IPS-20b (cell line): Measurements from ENCODE around the gene DGLUCY.

Experiments
- H3K27ac ChIP-seq: one replicate; pipeline ENCODE4 v1.5.1; 2013; ENCODE audit warnings: low read length
- H3K27me3 ChIP-seq: 2 replicates; pipeline ENCODE4 v1.6.1; 2013; ENCODE audit warnings: mild to moderate bottlenecking, low read length, inconsistent platforms; ENCODE audit not compliant: insufficient read depth
- H3K36me3 ChIP-seq: 2 replicates; pipeline ENCODE4 v1.6.1; 2013; ENCODE audit warnings: low read depth, mild to moderate bottlenecking, inconsistent platforms, low read length, moderate library complexity; ENCODE audit not compliant: insufficient read depth
- H3K4me1 ChIP-seq: 2 replicates; pipeline ENCODE4 v1.6.1; 2013; ENCODE audit warnings: mild to moderate bottlenecking, control low read depth, inconsistent platforms, low read length, moderate library complexity; ENCODE audit not compliant: insufficient read depth
- H3K4me3 ChIP-seq: 2 replicates; pipeline ENCODE4 v1.5.1; 2013; ENCODE audit warnings: mild to moderate bottlenecking, low read length, inconsistent platforms
- H3K9ac ChIP-seq: 2 replicates; pipeline ENCODE4 v1.6.1; 2013; ENCODE audit warnings: low read depth, mild to moderate bottlenecking, inconsistent platforms, low read length, moderate library complexity
- H3K9me3 ChIP-seq: 2 replicates; pipeline ENCODE4 v1.6.1; 2013; ENCODE audit warnings: mild to moderate bottlenecking, low read depth, low read length, inconsistent platforms; ENCODE audit not compliant: insufficient read depth

The DGLUCY gene

GRCh38 chr14:91125271-91125660 is 11.4 kb downstream of the DGLUCY start:
- H3K9me3 ChIP-seq: no peaks in the 10 kb centered on the region
- no peak overlapping the region for H3K9ac ChIP-seq
- no peaks in the 10 kb centered on the region for H3K27me3 ChIP-seq
- H3K4me1 ChIP-seq: no peaks in the 10 kb centered on the region
- no peak overlapping the region for H3K27ac ChIP-seq
- H3K4me3 ChIP-seq: no peak overlapping the region
- no peaks in the 10 kb centered on the region for H3K36me3 ChIP-seq

- H3K9ac ChIP-seq: no peak overlapping the region
- no peaks in the 10 kb centered on the region for H3K27me3 ChIP-seq
- no peak overlapping the region for H3K4me3 ChIP-seq
- no peaks in the 10 kb centered on the region for H3K9me3 ChIP-seq
- no peaks in the 10 kb centered on the region for H3K4me1 ChIP-seq
- no peaks in the 10 kb centered on the region for H3K36me3 ChIP-seq
- H3K27ac ChIP-seq: no peak overlapping the region
These were observed 11.9 kb downstream of the DGLUCY start for GRCh38 chr14:91125801-91126200.

- Histone ChIP-seq H3K4me3 (no peak overlapping the region), H3K27me3 (no peaks in the 10 kb centered on the region), H3K27ac (no peak overlapping the region), H3K9me3 (no peaks in the 10 kb centered on the region), H3K36me3 (no peaks in the 10 kb centered on the region), H3K9ac (no peak overlapping the region), H3K4me1 (no peaks in the 10 kb centered on the region)
These were observed 12.9 kb downstream of the DGLUCY start for GRCh38 chr14:91126761-91127160.

DNA sequence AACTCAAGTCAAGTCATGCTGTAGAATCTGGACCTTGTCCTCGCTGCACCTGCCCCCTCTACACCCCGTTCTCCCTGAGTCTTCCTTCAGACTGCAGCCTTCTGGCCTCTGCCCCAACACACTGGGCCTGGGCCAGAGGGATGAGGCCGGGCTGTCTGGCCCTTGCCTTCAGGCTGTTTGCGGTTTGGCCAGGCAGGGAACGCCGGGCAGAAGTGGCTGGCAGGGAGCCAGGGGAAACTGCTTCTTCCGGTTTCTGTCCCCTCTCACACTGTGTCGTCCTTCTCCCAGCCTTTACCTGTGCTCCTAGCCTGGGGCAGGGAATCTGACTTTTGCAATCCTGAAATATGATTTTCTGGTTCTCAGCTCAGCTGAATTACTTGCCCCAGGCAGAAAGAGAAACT is 13.5 kb downstream of the DGLUCY start:
- Histone ChIP-seq H3K36me3 (no peaks in the 10 kb centered on the region), H3K9ac (no peak overlapping the region), H3K27ac (no peak overlapping the region), H3K27me3 (no peaks in the 10 kb centered on the region), H3K9me3 (no peaks in the 10 kb centered on the region), H3K4me1 (no peaks in the 10 kb centered on the region), H3K4me3 (no peak overlapping the region)

DNA sequence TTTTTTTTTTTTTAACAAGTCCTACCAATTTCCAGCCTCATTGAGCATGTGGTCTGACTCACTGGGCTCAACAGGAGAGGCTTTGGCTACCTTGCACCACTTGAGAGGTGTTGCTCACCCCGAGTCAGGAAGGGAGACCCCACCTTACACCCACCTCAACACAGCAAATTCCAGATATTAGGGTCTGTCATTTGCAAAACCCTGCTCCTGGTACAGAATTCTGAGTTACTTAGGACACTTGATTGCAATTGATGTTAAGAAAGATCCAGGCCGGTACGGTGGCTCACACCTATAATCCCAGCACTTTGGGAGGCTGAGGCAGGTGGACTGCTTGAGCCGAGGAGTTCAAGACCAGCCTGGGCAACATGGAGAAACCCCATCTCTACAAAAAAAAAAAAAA is 14.1 kb downstream of the DGLUCY start:
- H3K9me3 ChIP-seq: no peaks in the 10 kb centered on the region
- no peak overlapping the region for H3K27ac ChIP-seq
- H3K4me1 ChIP-seq: no peaks in the 10 kb centered on the region
- no peak overlapping the region for H3K4me3 ChIP-seq
- no peaks in the 10 kb centered on the region for H3K36me3 ChIP-seq
- no peak overlapping the region for H3K9ac ChIP-seq
- no peaks in the 10 kb centered on the region for H3K27me3 ChIP-seq

GRCh38 chr14:91128699-91129098 is 14.8 kb downstream of the DGLUCY start:
- H3K4me1 ChIP-seq: no peaks in the 10 kb centered on the region
- no peaks in the 10 kb centered on the region for H3K36me3 ChIP-seq
- no peak overlapping the region for H3K27ac ChIP-seq
- no peaks in the 10 kb centered on the region for H3K27me3 ChIP-seq
- no peak overlapping the region for H3K4me3 ChIP-seq
- no peaks in the 10 kb centered on the region for H3K9me3 ChIP-seq
- no peak overlapping the region for H3K9ac ChIP-seq

GRCh38 chr14:91129261-91129660 is 15.4 kb downstream of the DGLUCY start:
- Histone ChIP-seq H3K27me3 (no peaks in the 10 kb centered on the region), H3K4me1 (no peaks in the 10 kb centered on the region), H3K9ac (no peak overlapping the region), H3K4me3 (no peak overlapping the region), H3K36me3 (no peaks in the 10 kb centered on the region), H3K27ac (no peak overlapping the region), H3K9me3 (no peaks in the 10 kb centered on the region)

DNA sequence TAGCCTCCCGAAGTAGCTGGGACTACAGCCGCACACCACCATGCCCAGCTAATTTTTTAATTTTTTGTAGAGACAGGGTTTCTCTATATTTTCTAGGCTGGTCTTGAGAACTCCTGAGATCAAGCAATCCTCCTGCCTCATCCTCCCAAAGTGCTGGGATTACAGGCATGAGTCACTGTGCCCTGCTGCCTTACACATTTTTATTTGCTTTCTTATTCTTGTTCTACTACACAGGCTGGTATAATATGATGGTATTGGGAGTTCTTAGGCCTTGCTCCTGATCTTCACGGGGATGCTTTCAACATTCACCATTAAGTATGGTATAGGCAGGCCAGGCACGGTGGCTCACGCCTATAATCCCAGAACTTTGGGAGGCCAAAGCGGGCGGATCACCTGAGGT is 21.2 kb downstream of the DGLUCY start:
- H3K9ac ChIP-seq: no peak overlapping the region
- no peaks in the 10 kb centered on the region for H3K9me3 ChIP-seq
- no peaks in the 10 kb centered on the region for H3K4me1 ChIP-seq
- H3K27ac ChIP-seq: no peak overlapping the region
- H3K4me3 ChIP-seq: no peak overlapping the region
- no peaks in the 10 kb centered on the region for H3K36me3 ChIP-seq
- H3K27me3 ChIP-seq: no peaks in the 10 kb centered on the region

DNA sequence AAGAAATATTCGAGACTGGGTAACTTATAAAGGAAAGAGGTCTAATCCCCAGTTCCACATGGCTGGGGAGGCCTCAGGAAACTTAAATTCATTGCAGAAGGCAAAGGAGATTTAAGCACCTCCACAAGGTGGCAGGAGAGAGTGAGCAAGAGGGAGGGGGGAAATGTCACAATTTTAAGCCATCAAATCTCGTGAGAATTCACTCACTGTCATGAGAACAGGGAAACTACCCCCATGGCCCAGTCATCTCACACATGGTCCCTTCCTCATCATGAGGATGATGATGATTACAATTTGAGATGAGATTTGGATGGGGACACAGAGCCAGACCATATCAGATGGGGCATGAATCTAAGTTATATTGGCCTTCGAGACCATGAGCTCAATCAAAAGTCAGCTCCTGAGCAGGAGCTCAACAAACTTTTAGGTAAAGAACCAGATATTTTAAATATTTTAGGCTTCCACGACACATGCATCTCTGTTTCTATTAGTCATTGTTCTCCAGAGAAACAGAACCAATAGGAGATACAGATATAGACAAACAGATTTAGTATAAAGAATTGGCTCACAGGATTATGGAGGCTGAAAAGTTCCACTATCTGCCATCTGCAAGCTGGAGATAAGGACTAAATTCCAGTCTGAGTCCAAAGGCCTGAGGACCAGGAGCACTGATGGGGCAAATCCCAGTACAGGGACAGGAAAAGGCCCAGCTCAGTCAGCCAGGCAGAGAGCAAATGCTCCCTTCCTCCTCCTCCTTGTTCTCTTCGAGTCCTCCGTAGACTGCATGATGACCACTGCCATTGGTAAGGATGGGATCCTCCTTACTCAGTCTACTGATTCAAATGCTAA is 24.9 kb downstream of the DGLUCY start:
- Histone ChIP-seq H3K36me3 (no peaks in the 10 kb centered on the region), H3K4me1 (no peaks in the 10 kb centered on the region), H3K9me3 (no peaks in the 10 kb centered on the region), H3K27me3 (no peaks in the 10 kb centered on the region), H3K4me3 (no peak overlapping the region), H3K9ac (no peak overlapping the region), H3K27ac (no peak overlapping the region)

DNA sequence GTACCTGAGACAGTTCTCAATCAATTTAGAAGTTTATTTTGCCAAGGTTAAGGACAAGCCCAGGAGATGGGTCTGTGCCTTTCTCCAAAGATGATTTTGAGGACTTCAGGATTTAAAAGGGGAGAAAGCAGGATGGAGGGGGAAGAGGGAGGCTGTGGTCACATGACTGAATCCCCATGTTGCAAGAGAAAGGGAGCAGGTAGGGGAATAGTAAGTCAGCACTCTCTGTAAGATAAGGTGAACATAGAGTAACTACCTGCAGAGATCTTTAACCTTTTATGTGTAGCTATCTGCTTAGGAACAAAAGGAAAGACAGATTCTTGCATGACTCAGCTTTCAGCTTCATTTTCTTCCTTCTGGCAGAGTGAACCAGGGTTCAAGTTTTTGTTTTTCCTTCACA is 25.9 kb downstream of the DGLUCY start:
- Histone ChIP-seq H3K4me3 (no peak overlapping the region), H3K27ac (no peak overlapping the region), H3K9me3 (no peaks in the 10 kb centered on the region), H3K4me1 (no peaks in the 10 kb centered on the region), H3K27me3 (no peaks in the 10 kb centered on the region), H3K36me3 (no peaks in the 10 kb centered on the region), H3K9ac (no peak overlapping the region)

GRCh38 chr14:91140672-91141071 is 26.8 kb downstream of the DGLUCY start:
- Histone ChIP-seq H3K9me3 (no peaks in the 10 kb centered on the region), H3K4me1 (no peaks in the 10 kb centered on the region), H3K27ac (no peak overlapping the region), H3K36me3 (peaks cover 4% of the 10 kb centered on the region; the same call in 1 of the 2 replicates), H3K4me3 (no peak overlapping the region), H3K9ac (no peak overlapping the region), H3K27me3 (no peaks in the 10 kb centered on the region)

DNA sequence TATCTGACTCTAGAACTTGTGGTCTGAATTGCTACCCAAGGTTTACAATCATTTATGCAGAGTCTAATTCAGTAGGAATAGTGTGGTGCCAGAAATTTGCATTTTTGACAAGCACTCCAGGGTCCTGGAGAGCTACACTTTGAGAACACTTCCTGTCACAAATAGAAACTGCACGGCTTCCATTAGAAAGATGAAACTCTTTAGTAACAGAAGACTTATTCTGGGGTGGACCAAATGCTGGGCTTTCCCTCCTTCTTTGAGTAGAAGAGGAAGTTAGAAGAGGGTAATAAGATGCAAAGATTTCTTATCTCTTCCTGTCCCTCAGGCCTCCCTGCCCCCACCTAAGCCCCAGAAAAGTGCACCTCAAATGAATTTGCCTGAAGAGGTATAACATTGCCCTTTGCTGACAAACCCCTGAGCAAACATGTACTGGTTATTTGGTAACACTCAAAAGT is 28.4 kb downstream of the DGLUCY start:
- Histone ChIP-seq H3K9ac (no peak overlapping the region), H3K27ac (no peak overlapping the region), H3K4me1 (no peaks in the 10 kb centered on the region), H3K9me3 (no peaks in the 10 kb centered on the region), H3K4me3 (no peak overlapping the region), H3K27me3 (no peaks in the 10 kb centered on the region), H3K36me3 (peaks cover 5% of the 10 kb centered on the region; the same call in 1 of the 2 replicates)
